Measurements from ENCODE around the gene USP49.

- TF ChIP-seq CTCF (IDR thresholded peaks at IDR 0.05) = no peak
- no peak for TF ChIP-seq POLR2A (IDR thresholded peaks at IDR 0.05)
These were observed 19.8 kb upstream of the USP49 start for GRCh38 chr6:41914869-41915530.
